Kidney capillary endothelial cell (primary cell): ENCODE data around the gene SRF.

Experiments used
- DNase-seq: peaks from one replicate; pipeline ENCODE4 v3.0.0-alpha.2; 2018; ENCODE audit warnings: low spot score

Gene SRF

GRCh38 chr6:43216200-43216599 lies 45.1 kb downstream of the SRF start:
- DNase-seq = no peak

- no peak for DNase-seq
Observed at GRCh38 chr6:43217351-43217750, 46.3 kb downstream of the SRF start.

- no peak for DNase-seq
Observed at GRCh38 chr6:43219119-43219518, 48.0 kb downstream of the SRF start.

DNA sequence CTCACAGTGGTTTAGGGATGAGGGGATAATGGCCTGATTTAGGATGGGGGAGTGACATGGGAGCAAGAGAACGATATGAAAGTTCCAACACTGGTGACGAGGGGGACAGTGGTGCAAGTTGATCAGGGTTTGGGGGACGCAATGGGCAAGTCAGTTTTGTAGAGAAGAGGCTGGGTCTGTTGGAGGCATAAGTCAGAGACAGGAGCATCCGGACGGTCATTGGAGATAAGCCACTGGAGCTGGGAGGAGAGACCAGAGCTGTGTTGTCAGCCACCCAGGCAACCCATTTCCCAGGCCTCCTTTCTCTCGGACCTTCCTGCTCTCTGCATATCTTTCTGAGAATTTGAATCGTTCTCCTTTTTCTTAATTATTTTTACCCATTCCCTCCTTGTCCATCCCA lies 48.7 kb downstream of the SRF start:
- no peak for DNase-seq

GRCh38 chr6:43220439-43220951 lies 49.4 kb downstream of the SRF start:
- DNase-seq = no peak

- no peak for DNase-seq
Observed at GRCh38 chr6:43221046-43221972, 50.2 kb downstream of the SRF start.

DNA sequence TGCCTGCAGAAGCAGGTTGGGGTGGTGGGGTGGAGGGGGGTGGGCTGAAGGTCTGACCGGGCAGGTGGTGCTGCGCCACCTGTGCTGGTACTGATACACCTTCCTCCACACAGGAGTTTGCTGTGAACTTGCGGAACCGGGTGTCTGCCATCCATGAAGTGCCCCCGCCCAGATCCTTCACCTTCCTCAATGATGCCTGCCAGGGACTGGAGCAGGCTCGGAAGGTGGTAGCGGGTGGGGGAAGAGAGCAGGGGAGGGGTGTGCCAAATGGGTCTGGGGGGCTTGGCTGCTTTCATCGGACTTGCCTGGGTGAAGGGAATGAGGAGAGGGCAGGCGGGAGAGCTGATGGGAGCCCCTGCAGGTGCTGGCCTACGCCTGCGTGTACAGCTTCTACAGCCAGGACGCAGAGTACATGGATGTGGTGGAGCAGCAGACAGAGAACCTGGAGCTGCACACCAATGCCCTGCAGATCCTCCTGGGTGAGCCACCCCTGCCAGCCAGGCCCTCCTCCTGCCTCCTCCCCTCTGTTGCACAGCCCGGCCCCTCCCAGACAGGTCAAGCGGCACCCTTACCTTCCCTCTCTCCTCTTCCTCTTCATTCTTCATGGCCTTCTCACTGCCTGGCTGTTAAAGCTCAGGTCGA lies 51.5 kb downstream of the SRF start:
- DNase-seq = no peak

GRCh38 chr6:43223175-43223574 lies 52.1 kb downstream of the SRF start:
- DNase-seq = no peak

GRCh38 chr6:43226192-43226851 lies 55.3 kb downstream of the SRF start:
- DNase-seq = no peak

DNA sequence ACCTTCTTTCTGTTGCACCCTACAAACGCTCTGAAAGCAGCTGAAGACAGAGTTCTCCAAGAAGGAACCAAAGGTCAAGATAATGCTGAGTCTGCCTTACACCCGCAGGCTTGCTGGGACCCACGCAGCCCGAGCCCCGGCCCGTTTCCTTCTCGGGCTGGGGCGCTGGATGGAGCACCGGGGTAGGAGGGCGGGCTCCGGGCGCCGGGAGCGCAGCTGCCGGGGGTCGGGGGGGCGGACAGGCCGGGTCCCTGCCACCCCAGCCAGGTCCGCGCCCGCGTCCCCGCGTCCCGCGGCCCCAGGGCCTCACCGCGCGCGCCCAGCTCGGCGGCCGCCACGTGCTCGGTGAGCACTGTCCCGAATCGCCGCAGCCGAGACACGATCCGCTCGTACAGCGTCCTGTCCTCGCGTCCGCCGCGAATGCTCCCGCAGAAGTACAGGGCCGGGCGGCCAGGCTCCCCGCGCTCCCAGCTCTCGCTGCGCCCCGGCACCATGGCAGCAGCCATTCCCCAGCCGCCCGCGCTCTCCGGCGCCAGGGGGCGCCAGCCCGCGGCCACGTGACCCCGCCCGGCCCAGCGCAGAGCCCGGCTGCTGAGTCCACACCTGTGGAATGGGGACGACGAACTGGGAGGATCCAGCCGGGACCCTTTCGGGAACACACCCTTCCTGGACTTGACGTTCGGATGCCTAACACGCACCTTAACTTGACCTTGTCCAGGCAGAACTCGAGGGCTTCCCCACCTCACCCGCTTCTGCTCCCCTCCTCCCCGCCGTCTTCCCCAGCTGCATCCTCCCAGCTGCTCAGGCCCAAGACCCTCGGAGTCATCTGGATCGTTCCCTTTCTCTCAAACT lies 58.1 kb downstream of the SRF start, which contains the start of gene DNPH1:
DNPH1 (minus strand) TSS at position 531 of the 852 bp plus-strand sequence; CDS start at position 506, 25 bp downstream.
- DNase-seq = peak; percentile 67

DNA sequence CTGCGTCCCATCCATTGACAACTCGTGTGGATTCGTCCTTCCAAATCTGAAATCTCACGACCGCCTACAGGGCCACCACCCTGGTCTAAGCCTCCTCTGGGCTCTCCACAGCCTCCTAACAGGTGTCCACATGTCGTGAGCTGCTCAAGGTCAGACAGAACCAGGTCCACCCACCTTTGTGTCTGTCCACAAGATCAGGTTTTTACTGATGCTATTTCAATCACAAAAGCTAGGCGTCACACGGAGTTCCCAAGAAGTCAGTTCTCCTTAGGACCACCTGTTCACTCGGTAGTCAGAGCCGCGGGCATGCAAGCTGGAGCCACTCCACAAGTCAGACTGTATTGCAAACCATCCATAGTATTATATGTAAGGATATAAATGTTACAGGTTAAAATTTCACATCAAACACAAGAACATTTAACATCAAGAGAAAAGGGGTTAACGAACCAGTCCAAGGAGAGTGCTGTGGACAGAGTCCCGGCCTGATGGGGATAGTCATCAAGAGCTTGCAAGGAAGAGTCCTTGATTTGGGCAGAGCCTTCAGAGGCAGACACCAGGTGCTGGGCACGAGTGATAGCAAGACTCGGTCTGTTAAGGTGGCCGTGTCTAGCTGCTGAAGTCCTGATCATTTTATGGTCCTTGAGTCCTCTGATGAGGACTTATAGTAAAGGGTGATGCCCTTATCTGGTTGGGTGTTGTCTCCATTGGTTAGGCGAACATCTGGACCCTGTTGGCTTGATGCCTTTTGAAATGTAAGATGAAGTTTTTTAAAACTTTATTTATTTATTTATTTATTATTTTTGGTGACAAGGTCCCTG lies 58.9 kb downstream of the SRF start:
- no peak for DNase-seq

DNA sequence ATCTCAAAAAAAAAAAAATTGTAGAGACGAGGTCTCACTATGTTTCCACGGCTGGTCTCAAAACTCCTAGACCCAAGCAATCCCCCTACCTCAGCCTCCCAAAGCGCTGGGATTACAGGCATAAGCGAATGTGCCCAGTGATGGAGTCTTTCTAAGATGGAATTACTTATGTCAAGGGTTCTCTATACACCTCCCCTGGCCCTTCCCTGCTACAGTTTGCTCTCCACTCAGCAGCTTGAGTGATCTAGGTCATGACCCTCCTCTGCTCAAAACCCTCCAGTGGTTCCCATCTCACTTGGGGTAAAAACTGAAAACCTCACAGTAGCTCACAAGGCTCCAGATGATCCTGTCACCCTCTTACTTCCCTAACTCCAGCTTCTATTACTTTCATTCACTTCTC lies 60.0 kb downstream of the SRF start:
- DNase-seq = no peak
